Measurements from ENCODE around the gene RSPH1.

DNA sequence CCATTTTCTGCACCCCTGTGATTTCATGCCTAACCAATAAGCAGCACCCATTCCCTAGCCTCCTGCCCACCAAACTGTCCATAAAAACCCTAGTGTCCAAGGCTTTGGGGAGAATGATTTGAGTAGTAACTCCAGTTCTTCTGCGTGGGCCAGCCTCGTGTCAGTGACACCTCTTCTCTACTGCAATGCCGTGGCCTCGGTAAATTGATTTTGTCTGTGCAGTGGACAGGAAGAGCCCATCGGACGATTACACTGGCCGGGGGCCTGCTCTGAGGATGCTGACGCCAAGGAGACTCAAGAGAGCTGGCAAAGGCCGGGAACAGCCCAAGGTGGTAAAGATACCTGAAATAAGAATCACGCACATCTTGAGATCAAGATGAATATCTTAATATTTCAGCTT, 29.3 kb downstream of the RSPH1 start:
- TF ChIP-seq, protein P1, sequence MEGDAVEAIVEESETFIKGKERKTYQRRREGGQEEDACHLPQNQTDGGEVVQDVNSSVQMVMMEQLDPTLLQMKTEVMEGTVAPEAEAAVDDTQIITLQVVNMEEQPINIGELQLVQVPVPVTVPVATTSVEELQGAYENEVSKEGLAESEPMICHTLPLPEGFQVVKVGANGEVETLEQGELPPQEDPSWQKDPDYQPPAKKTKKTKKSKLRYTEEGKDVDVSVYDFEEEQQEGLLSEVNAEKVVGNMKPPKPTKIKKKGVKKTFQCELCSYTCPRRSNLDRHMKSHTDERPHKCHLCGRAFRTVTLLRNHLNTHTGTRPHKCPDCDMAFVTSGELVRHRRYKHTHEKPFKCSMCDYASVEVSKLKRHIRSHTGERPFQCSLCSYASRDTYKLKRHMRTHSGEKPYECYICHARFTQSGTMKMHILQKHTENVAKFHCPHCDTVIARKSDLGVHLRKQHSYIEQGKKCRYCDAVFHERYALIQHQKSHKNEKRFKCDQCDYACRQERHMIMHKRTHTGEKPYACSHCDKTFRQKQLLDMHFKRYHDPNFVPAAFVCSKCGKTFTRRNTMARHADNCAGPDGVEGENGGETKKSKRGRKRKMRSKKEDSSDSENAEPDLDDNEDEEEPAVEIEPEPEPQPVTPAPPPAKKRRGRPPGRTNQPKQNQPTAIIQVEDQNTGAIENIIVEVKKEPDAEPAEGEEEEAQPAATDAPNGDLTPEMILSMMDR (IDR thresholded peaks at IDR 0.05) = no peak
- TF ChIP-seq, protein P2, sequence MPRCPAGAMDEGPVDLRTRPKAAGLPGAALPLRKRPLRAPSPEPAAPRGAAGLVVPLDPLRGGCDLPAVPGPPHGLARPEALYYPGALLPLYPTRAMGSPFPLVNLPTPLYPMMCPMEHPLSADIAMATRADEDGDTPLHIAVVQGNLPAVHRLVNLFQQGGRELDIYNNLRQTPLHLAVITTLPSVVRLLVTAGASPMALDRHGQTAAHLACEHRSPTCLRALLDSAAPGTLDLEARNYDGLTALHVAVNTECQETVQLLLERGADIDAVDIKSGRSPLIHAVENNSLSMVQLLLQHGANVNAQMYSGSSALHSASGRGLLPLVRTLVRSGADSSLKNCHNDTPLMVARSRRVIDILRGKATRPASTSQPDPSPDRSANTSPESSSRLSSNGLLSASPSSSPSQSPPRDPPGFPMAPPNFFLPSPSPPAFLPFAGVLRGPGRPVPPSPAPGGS (IDR thresholded peaks at IDR 0.05) = no peak
- TF ChIP-seq, protein P3, sequence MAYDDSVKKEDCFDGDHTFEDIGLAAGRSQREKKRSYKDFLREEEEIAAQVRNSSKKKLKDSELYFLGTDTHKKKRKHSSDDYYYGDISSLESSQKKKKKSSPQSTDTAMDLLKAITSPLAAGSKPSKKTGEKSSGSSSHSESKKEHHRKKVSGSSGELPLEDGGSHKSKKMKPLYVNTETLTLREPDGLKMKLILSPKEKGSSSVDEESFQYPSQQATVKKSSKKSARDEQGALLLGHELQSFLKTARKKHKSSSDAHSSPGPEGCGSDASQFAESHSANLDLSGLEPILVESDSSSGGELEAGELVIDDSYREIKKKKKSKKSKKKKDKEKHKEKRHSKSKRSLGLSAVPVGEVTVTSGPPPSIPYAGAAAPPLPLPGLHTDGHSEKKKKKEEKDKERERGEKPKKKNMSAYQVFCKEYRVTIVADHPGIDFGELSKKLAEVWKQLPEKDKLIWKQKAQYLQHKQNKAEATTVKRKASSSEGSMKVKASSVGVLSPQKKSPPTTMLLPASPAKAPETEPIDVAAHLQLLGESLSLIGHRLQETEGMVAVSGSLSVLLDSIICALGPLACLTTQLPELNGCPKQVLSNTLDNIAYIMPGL (CRISPR knock-in tag; IDR thresholded peaks at IDR 0.05; ENCODE audit: borderline replicate concordance) = no peak
- TF ChIP-seq CBX2 (IDR thresholded peaks at IDR 0.05; ENCODE audit: borderline replicate concordance, low read depth) = no peak
- no peak for TF ChIP-seq SREBF2 (IDR thresholded peaks at IDR 0.05)
- no peak for TF ChIP-seq KDM1A (IDR thresholded peaks at IDR 0.05; ENCODE audit: low read depth)
- TF ChIP-seq EP300 (IDR thresholded peaks at IDR 0.05) = no peak
